MM.1S (cell line): ENCODE results near the gene UBE2J2.

Experiments used
- DNase-seq: peaks from one replicate; pipeline ENCODE4 v3.0.0-alpha.2; 2015
- H2AFZ ChIP-seq: fragments of 300-600 bp; sonication (generic); 2 replicates; pipeline ENCODE4 v1.6.0; 2016; ENCODE audit warnings: antibody characterized with exemption, low read length
- H3F3A ChIP-seq: fragments of 300-600 bp; sonication (generic); 2 replicates; pipeline ENCODE4 v1.6.1; 2016; ENCODE audit warnings: mild to moderate bottlenecking, antibody characterized with exemption, low read length, moderate library complexity, mixed read lengths; ENCODE audit not compliant: insufficient read depth
- H3K27ac ChIP-seq: fragments of 300-600 bp; sonication (generic); 2 replicates; pipeline ENCODE4 v1.5.1; 2016; ENCODE audit warnings: mild to moderate bottlenecking, low read length
- H3K27me3 ChIP-seq: fragments of 300-600 bp; sonication (generic); replicated peaks from 2 replicates; pipeline ENCODE4 v1.6.0; 2016; ENCODE audit warnings: low read length; ENCODE audit not compliant: insufficient read depth
- H3K36me3 ChIP-seq: fragments of 300-600 bp; sonication (generic); replicated peaks from 2 replicates; pipeline ENCODE4 v1.6.1; 2016; ENCODE audit warnings: mild to moderate bottlenecking, low read length, mixed read lengths; ENCODE audit not compliant: insufficient read depth
- H3K4me1 ChIP-seq: fragments of 300-600 bp; sonication (generic); 2 replicates; pipeline ENCODE4 v1.6.1; 2016; ENCODE audit warnings: low read length, mixed read lengths
- H3K4me2 ChIP-seq: fragments of 300-600 bp; sonication (generic); 2 replicates; pipeline ENCODE4 v1.6.0; 2016; ENCODE audit warnings: low read depth, low read length
- H3K4me3 ChIP-seq: fragments of 300-600 bp; sonication (generic); 2 replicates; pipeline ENCODE4 v1.5.1; 2016; ENCODE audit warnings: low read length, mixed read lengths
- H3K79me2 ChIP-seq: fragments of 300-600 bp; sonication (generic); 2 replicates; pipeline ENCODE4 v1.6.1; 2016; ENCODE audit warnings: mixed run types, low read length, mixed read lengths
- H3K9ac ChIP-seq: fragments of 300-600 bp; sonication (generic); 2 replicates; pipeline ENCODE4 v1.6.1; 2016; ENCODE audit warnings: low read length, mixed read lengths
- H3K9me2 ChIP-seq: fragments of 300-600 bp; sonication (generic); replicated peaks from 2 replicates; pipeline ENCODE4 v1.6.1; 2016; ENCODE audit warnings: mild to moderate bottlenecking, low read length, mixed read lengths; ENCODE audit not compliant: insufficient read depth
- H3K9me3 ChIP-seq: fragments of 300-600 bp; sonication (generic); replicated peaks from 2 replicates; pipeline ENCODE4 v1.6.1; 2016; ENCODE audit warnings: mild to moderate bottlenecking, low read length, mixed read lengths; ENCODE audit not compliant: insufficient read depth
- H4K20me1 ChIP-seq: fragments of 300-600 bp; sonication (generic); 2 replicates; pipeline ENCODE4 v1.6.1; 2016; ENCODE audit warnings: mild to moderate bottlenecking, low read length, moderate library complexity, mixed read lengths; ENCODE audit not compliant: insufficient read depth
- CTCF ChIP-seq: fragments of 300-600 bp; sonication (generic); IDR thresholded peaks from 2 replicates; pipeline ENCODE4 v1.5.1; 2016; ENCODE audit warnings: antibody characterized with exemption, low read length, mixed read lengths
- EZH2 ChIP-seq: fragments of 300-600 bp; sonication (generic); optimal IDR thresholded peaks from 2 replicates; pipeline ENCODE3; 2017; ENCODE audit warnings: low read depth, mild to moderate bottlenecking, antibody characterized with exemption, low read length, mixed read lengths
- EZH2phosphoT487 ChIP-seq: fragments of 300-600 bp; sonication (generic); IDR thresholded peaks from 2 replicates; pipeline ENCODE4 v1.6.1; 2018; ENCODE audit warnings: antibody characterized with exemption, low read length

The UBE2J2 gene

DNA sequence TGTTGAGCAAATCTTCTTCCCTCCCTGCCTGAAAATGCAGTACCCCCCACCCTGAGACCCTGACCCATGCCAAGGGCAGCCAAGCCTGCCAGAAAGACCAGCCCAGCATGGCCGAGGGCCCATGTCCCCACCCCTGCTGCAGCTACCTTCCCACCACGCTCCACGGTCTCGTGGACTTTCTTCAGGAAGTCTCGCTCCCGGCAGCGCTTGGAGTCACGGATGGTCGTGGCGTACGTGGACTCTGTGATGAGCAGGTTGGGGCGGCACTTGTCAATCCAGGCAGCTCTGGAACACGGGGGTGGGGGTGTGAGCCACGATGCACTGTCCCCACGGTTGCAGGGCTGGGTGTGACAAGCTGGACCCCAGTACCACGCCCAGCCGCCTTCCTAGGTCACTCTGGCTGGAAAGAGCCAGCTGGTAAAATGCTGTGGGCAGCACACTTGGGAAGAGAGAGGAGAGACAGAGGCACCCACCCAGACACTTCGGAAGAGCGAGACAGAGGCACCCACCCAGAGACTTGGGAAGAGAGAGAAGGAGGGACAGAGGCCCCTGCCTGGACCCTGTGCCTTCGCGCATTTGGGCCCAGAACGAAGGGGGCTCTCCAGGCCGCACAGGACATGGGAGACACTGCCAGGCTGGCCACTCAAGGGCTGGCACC is 41.2 kb upstream of the UBE2J2 start:
- peaks cover 47% of the 10 kb centered on the region for H3K79me2 ChIP-seq
- no peak for TF ChIP-seq EZH2phosphoT487
- TF ChIP-seq EZH2 = no peak
- no peak for TF ChIP-seq CTCF
- H4K20me1 ChIP-seq = no peaks in the 10 kb centered on the region
- H3K27ac ChIP-seq = no peak overlapping the region
- H3K4me3 ChIP-seq = no peak overlapping the region
- no peaks in the 10 kb centered on the region; the same call in 1 of the 2 replicates for H3K4me1 ChIP-seq
- no peak overlapping the region for H2AFZ ChIP-seq
- no peak overlapping the region for H3K9ac ChIP-seq
- H3K9me2 ChIP-seq = no peaks in the 10 kb centered on the region
- 0 out of 2 replicates have a peak, but pooled peaks cover 7% of the 10 kb centered on the region for H3K36me3 ChIP-seq
- H3K27me3 ChIP-seq = no peaks in the 10 kb centered on the region
- no peak for DNase-seq
- H3K4me2 ChIP-seq = no peak overlapping the region
- H3K9me3 ChIP-seq = no peaks in the 10 kb centered on the region
- H3F3A ChIP-seq = peaks cover 5% of the 10 kb centered on the region; the same call in 1 of the 2 replicates

DNA sequence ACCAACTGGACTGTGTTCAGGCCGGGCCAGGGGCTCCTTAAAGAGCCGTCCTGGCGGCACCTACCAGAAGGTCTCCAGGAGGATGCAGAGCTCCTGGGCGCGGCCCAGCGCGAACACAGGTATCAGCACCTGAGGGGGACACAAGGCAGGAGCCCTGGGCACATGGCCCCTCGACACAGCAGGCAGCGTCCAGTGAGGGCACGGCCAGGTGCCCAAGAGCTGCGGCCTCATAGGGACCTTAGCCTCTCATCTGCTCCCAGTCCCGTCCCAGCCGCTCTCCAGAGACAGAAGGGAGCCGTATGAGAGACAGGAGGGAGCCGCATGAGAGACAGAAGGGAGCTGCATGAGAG is 40.6 kb upstream of the UBE2J2 start:
- H3K4me3 ChIP-seq = no peak overlapping the region
- peaks cover 5% of the 10 kb centered on the region; the same call in 1 of the 2 replicates for H3F3A ChIP-seq
- H3K27me3 ChIP-seq = no peaks in the 10 kb centered on the region
- H3K4me2 ChIP-seq = no peak overlapping the region
- no peak for TF ChIP-seq EZH2phosphoT487
- TF ChIP-seq EZH2 = no peak
- DNase-seq = no peak
- H3K27ac ChIP-seq = no peak overlapping the region
- no peaks in the 10 kb centered on the region for H3K9me2 ChIP-seq
- H3K79me2 ChIP-seq = peaks cover 47% of the 10 kb centered on the region
- 0 out of 2 replicates have a peak, but pooled peaks cover 7% of the 10 kb centered on the region for H3K36me3 ChIP-seq
- no peaks in the 10 kb centered on the region; the same call in 1 of the 2 replicates for H3K4me1 ChIP-seq
- no peak overlapping the region for H3K9ac ChIP-seq
- H3K9me3 ChIP-seq = no peaks in the 10 kb centered on the region
- H4K20me1 ChIP-seq = no peaks in the 10 kb centered on the region
- no peak overlapping the region for H2AFZ ChIP-seq

DNA sequence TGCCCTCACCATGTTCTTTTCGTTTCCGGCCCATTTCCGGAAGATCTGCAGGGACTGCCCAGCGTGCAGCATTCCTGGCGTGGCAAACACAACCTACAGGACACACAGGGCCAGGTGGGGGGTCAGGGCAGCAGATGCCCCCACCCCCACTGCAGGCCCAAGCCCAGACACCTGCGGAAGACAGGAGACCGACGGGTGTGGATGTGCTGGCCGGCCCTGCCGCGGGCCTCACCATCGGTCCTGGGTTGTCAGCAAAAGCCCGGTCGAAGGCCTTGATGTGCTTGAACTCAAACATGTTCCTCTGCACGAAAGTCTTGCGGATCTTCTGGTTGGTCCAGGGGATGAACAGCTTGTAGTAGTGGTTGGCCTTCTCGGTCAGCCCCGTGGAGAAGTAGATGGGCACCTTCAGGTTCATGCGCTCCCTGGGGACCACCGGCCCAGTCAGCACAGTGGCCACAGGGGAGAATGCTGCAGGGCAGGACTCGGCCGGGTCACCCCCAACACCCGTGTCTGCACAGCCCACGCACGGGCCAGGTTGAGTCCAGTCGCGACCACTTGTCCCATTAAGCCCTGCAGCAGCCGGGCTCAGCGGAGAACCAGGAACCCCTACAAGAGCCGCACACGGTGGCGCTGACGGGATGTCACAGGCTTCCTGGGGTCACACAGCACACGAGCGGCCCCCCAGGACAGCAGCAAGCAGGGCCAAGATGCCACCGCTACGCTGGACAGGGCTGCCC is 40.0 kb upstream of the UBE2J2 start:
- Histone ChIP-seq H3K9ac (no peak overlapping the region), H3K4me3 (no peak overlapping the region), H3K4me1 (no peaks in the 10 kb centered on the region; the same call in 1 of the 2 replicates), H2AFZ (no peak overlapping the region), H3K4me2 (no peak overlapping the region), H3K36me3 (0 out of 2 replicates have a peak, but pooled peaks cover 7% of the 10 kb centered on the region), H3K27me3 (no peaks in the 10 kb centered on the region), H3K9me3 (no peaks in the 10 kb centered on the region), H4K20me1 (no peaks in the 10 kb centered on the region), H3F3A (peaks cover 5% of the 10 kb centered on the region; the same call in 1 of the 2 replicates), H3K27ac (no peak overlapping the region), H3K9me2 (no peaks in the 10 kb centered on the region), H3K79me2 (peaks cover 47% of the 10 kb centered on the region)
- TF ChIP-seq CTCF = no peak
- DNase-seq = no peak
